SK-N-SH treated with all-trans-retinoic acid at 6 μM for 48 hours (cell line): ENCODE measurements around the gene HCFC2.

Source experiments
- ATAC-seq: fragments of 200-7000 bp; cut with Tn5 transposase; 3 replicates; pipeline ENCODE4 v1.9.1; 2020; ENCODE audit warnings: mild to moderate bottlenecking, moderate library complexity
- BACH2 ChIP-seq: fragments of 250-450 bp; sonication (Bioruptor Pico); IDR thresholded peaks from 2 replicates; pipeline ENCODE4 v1.9.0; 2021; ENCODE audit warnings: mild to moderate bottlenecking, borderline replicate concordance
- CSDC2 ChIP-seq: fragments of 250-450 bp; sonication (Bioruptor Pico); IDR thresholded peaks from 2 replicates; pipeline ENCODE4 v1.5.0; 2020; ENCODE audit warnings: mild to moderate bottlenecking, moderate library complexity
- CSRNP3 ChIP-seq: fragments of 250-450 bp; sonication (Bioruptor Pico); IDR thresholded peaks from 2 replicates; pipeline ENCODE4 v1.5.1; 2021; ENCODE audit warnings: mild to moderate bottlenecking, moderate library complexity
- ESRRG ChIP-seq: fragments of 250-450 bp; sonication (Bioruptor Pico); IDR thresholded peaks from 2 replicates; pipeline ENCODE4 v1.6.1; 2021; ENCODE audit warnings: mild to moderate bottlenecking
- GLIS3 ChIP-seq: fragments of 250-450 bp; sonication (Bioruptor Pico); IDR thresholded peaks from 2 replicates; pipeline ENCODE4 v1.5.0; 2020; ENCODE audit warnings: mild to moderate bottlenecking, moderate library complexity
- ISL1 ChIP-seq: fragments of 250-450 bp; sonication (Bioruptor Pico); IDR thresholded peaks from 2 replicates; pipeline ENCODE4 v2.1.2; 2022; ENCODE audit warnings: mild to moderate bottlenecking, moderate library complexity
- OSR1 ChIP-seq: fragments of 250-450 bp; sonication (Bioruptor Pico); IDR thresholded peaks from 2 replicates; pipeline ENCODE4 v1.8.0; 2022; ENCODE audit warnings: moderate library complexity, mild to moderate bottlenecking, inconsistent platforms
- PATZ1 ChIP-seq: fragments of 250-450 bp; sonication (Bioruptor Pico); IDR thresholded peaks from 2 replicates; pipeline ENCODE4 v1.8.0; 2020; ENCODE audit warnings: mild to moderate bottlenecking, moderate library complexity, borderline replicate concordance
- POU6F1 ChIP-seq: fragments of 250-450 bp; sonication (Bioruptor Pico); IDR thresholded peaks from 2 replicates; pipeline ENCODE4 v1.8.0; 2021; ENCODE audit warnings: low read depth, mild to moderate bottlenecking, moderate library complexity, borderline replicate concordance
- RARB ChIP-seq: fragments of 250-450 bp; sonication (Bioruptor Pico); IDR thresholded peaks from 2 replicates; pipeline ENCODE4 v1.8.0; 2021; ENCODE audit warnings: mild to moderate bottlenecking, moderate library complexity
- SNAI2 ChIP-seq: fragments of 250-450 bp; sonication (Bioruptor Pico); IDR thresholded peaks from 2 replicates; pipeline ENCODE4 v1.5.0; 2020; ENCODE audit warnings: mild to moderate bottlenecking, moderate library complexity
- TOX ChIP-seq: fragments of 250-450 bp; sonication (Bioruptor Pico); IDR thresholded peaks from 2 replicates; pipeline ENCODE4 v1.8.0; 2021; ENCODE audit warnings: mild to moderate bottlenecking, moderate library complexity, borderline replicate concordance
- ZC3H10 ChIP-seq: fragments of 250-450 bp; sonication (Bioruptor Pico); IDR thresholded peaks from 2 replicates; pipeline ENCODE4 v1.5.1; 2021; ENCODE audit warnings: mild to moderate bottlenecking, moderate library complexity
- ZFP30 ChIP-seq: fragments of 450-650 bp; formaldehyde crosslinking; IDR thresholded peaks from 2 replicates; pipeline ENCODE4 v1.5.0; 2022; ENCODE audit warnings: mild to moderate bottlenecking, moderate library complexity
- ZNF565 ChIP-seq: fragments of 450-650 bp; formaldehyde crosslinking; conservative IDR thresholded peaks from 2 replicates; pipeline ENCODE4 v1.5.0; 2020; ENCODE audit warnings: low read depth, mild to moderate bottlenecking, moderate library complexity
- ZNF70 ChIP-seq: fragments of 450-650 bp; formaldehyde crosslinking; IDR thresholded peaks from 2 replicates; pipeline ENCODE4 v1.5.0; 2020; ENCODE audit warnings: mild to moderate bottlenecking, moderate library complexity
- TF ChIP-seq, protein P1 (sequence below): fragments of 250-450 bp; sonication (Bioruptor Pico); IDR thresholded peaks from 2 replicates; pipeline ENCODE4 v1.5.1; 2020; ENCODE audit warnings: low read depth, mild to moderate bottlenecking, moderate library complexity
- TF ChIP-seq, protein P2 (sequence below): fragments of 250-450 bp; sonication (Bioruptor Pico); IDR thresholded peaks from 2 replicates; pipeline ENCODE4 v1.5.0; 2020; ENCODE audit warnings: mild to moderate bottlenecking, moderate library complexity

The HCFC2 gene

DNA sequence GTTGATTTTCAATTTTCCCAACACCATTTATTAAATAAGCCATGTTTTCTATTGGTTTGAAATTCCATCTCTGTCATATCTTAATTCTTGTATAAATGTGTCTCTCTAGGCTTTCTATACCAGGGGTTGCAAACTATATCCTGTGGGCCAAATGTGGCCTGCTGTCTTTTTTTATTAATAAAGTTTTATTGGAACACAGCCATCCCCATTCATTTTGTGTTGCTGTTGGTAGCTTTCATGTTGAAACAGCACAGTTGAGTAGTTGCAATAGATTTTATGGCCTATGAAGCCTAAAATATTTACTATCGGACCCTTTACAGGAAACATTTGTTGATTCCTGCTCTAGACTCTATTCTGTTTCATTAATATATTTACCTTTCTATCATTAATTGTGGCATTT, 9.4 kb downstream of the HCFC2 start:
- TF ChIP-seq CSDC2 (CRISPR knock-in tag), result no peak
- no peak for TF ChIP-seq POU6F1 (CRISPR knock-in tag)
- no peak for TF ChIP-seq ZNF565
- no peak for TF ChIP-seq TOX (CRISPR knock-in tag)
- no peak for ATAC-seq

GRCh38 chr12:104079024-104079423, 14.7 kb downstream of the HCFC2 start:
- no peak for TF ChIP-seq BACH2
- no peak for TF ChIP-seq ZFP30 (CRISPR knock-in tag)
- no peak for TF ChIP-seq ZNF70
- TF ChIP-seq ISL1 (CRISPR knock-in tag), result no peak
- no peak for ATAC-seq

- no peak for ATAC-seq
- TF ChIP-seq GLIS3, result no peak
- TF ChIP-seq, protein P1, sequence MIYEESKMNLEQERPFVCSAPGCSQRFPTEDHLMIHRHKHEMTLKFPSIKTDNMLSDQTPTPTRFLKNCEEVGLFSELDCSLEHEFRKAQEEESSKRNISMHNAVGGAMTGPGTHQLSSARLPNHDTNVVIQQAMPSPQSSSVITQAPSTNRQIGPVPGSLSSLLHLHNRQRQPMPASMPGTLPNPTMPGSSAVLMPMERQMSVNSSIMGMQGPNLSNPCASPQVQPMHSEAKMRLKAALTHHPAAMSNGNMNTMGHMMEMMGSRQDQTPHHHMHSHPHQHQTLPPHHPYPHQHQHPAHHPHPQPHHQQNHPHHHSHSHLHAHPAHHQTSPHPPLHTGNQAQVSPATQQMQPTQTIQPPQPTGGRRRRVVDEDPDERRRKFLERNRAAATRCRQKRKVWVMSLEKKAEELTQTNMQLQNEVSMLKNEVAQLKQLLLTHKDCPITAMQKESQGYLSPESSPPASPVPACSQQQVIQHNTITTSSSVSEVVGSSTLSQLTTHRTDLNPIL (CRISPR knock-in tag), result no peak
- no peak for TF ChIP-seq OSR1
- no peak for TF ChIP-seq ISL1 (CRISPR knock-in tag)
- no peak for TF ChIP-seq PATZ1 (CRISPR knock-in tag)
- no peak for TF ChIP-seq POU6F1 (CRISPR knock-in tag)
- no peak for TF ChIP-seq BACH2
- TF ChIP-seq TOX (CRISPR knock-in tag), result no peak
- TF ChIP-seq ZC3H10 (CRISPR knock-in tag), result no peak
- no peak for TF ChIP-seq RARB (CRISPR knock-in tag)
- TF ChIP-seq ZFP30 (CRISPR knock-in tag), result no peak
- TF ChIP-seq ESRRG, result no peak
- no peak for TF ChIP-seq ZNF565
- TF ChIP-seq, protein P2, sequence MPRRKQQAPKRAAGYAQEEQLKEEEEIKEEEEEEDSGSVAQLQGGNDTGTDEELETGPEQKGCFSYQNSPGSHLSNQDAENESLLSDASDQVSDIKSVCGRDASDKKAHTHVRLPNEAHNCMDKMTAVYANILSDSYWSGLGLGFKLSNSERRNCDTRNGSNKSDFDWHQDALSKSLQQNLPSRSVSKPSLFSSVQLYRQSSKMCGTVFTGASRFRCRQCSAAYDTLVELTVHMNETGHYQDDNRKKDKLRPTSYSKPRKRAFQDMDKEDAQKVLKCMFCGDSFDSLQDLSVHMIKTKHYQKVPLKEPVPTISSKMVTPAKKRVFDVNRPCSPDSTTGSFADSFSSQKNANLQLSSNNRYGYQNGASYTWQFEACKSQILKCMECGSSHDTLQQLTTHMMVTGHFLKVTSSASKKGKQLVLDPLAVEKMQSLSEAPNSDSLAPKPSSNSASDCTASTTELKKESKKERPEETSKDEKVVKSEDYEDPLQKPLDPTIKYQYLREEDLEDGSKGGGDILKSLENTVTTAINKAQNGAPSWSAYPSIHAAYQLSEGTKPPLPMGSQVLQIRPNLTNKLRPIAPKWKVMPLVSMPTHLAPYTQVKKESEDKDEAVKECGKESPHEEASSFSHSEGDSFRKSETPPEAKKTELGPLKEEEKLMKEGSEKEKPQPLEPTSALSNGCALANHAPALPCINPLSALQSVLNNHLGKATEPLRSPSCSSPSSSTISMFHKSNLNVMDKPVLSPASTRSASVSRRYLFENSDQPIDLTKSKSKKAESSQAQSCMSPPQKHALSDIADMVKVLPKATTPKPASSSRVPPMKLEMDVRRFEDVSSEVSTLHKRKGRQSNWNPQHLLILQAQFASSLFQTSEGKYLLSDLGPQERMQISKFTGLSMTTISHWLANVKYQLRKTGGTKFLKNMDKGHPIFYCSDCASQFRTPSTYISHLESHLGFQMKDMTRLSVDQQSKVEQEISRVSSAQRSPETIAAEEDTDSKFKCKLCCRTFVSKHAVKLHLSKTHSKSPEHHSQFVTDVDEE (CRISPR knock-in tag), result no peak
- TF ChIP-seq ZNF70, result no peak
- no peak for TF ChIP-seq CSRNP3 (CRISPR knock-in tag)
- no peak for TF ChIP-seq SNAI2 (CRISPR knock-in tag)
These were observed 16.4 kb downstream of the HCFC2 start for GRCh38 chr12:104080764-104081163.
